Activated naive CD4-positive, alpha-beta T cell (primary cell): ENCODE measurements around the gene NBAS.

Experiments used
- DNase-seq, 4 experiments: peaks; one replicate each; lab custom pipeline; 2025; lab: John Stamatoyannopoulos, UW

Gene NBAS

GRCh38 chr2:15166878-15167277 lies 394.3 kb downstream of the NBAS start:
- DNase-seq: no peak

DNA sequence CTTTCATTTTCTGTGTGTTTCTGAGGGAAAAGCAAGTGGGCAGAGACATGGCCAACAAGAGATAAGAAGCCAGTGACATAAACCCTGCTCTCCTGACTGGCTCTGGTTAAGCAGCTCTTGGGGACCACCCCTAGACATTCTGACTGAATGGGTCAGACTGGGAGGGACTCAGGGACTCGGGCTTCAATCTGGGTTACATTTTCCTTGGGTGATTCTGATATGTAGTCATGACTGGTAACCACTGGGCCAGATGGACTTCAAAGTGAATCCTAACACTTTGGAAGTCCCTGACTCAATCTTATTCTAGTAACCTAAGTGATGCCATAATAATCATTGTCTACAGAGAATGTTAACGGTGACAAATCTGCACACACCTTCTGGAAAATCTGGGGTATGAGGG lies 397.8 kb downstream of the NBAS start:
- no peak for DNase-seq

DNA sequence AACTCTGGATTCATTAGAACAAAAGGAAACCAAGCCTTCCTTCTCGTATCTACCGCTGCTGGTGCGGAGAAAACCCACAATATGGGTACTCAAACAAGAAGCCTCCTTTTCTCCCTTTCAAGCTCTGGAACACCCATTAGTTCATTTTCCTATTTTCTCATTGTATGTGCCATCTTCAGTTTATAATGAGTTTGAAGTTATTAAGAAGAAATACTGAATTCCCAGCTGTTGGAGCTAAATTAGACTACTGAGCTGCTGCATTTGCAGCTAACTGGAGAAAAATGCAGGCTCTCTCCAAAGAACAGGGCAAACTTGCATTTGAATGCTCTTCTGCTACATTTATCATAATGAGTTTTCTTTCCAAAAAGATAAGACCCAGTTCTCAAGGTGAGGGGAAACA lies 398.5 kb downstream of the NBAS start:
- no peak for DNase-seq

DNA sequence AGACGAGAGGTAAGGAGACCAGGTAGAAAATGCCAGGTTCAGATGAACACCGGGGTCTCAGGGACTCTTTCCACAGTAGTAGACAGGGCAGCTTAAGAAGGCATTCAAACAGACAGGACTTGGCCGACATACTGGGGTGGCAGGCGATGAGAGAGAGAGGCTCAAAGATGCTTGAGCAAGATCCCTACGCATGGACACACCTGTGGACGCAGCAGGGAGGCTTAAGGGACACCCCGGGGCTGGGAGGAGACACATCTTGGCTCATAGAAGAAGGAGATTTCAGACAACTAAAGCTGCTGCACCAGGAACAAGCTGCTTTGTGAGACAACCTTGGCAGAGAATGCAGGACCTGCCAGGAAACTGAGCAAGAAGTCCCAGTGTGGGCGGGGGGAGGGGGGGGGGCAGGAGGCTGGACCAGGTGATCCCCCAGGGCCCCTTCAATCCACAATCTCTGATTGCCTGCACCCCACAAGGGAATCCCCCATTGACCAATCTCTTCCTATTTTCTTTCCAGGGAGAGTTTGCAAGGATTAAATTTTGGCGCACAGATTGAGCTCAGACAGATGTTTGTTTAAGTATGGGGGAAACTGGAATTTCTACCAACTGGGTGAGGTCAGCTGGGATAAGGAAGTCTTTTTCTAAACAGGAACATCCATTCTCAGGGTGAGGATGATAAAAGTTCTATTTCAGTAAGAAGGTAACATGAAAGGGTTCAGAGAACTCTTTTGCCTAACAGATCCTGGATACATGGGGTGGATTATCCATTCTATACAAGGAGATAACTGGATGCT lies 400.7 kb downstream of the NBAS start:
- no peak for DNase-seq

DNA sequence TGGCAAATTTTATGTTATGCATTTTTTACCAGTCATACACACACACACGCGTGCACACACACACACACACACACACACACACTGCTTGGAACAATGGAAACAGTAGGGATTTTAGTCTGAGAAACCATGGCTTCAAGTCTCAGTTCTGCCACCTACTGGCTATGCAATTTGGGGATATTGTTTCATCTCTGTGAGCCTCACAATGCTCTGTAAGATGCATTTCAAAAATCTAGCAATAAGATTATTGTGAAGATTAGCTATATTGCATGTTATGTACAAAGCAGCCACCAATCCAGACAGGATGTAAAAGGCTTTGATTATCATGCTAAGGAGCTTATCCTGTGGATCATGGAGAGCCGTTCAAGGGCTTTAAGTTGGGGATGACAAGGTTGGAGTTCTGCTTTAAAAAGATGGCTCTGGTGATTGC lies 401.4 kb downstream of the NBAS start:
- DNase-seq: no peak

DNA sequence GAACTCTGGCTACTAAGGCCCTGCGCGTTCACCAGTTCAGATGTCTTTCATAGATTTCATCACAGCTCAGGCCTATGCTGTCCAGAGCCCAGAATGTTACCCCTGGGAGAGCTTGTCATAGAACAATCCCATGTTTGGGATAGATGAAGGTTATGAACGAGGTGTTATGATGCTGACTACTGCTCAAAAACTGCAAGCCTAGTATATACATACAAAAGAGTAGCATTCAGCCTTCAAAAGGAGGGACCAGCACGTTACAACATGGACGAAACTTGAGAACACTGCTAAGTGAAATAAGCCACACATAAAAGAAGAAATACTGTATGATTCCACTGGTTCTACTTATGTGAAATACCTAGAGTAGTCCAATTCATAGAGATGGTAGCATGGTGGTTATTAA lies 401.9 kb downstream of the NBAS start:
- no peak for DNase-seq

DNA sequence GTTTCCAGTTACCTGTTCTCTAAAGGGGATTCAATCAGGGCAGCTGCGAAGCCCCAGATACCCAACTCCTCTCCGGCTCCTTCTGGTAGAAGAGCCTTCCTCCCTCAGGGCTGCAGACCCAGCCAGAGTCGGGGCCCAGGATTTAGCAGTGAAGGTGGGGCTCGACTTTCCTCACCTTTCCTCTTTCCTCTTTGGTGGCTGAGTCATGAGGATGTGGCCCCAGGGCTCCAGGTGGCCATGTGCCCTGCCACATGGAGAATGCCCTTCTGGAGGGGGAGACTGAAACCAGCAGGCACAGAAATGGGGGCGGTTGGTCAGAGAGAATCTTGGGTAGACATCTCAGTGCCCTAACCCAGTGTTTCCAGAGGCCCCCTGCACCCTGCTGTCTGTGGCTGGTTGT lies 402.6 kb downstream of the NBAS start:
- DNase-seq: no peak

- DNase-seq: no peak
Measured at GRCh38 chr2:15158100-15158499, 403.0 kb downstream of the NBAS start.

GRCh38 chr2:15155959-15156574 lies 405.1 kb downstream of the NBAS start:
- DNase-seq: no peak

DNA sequence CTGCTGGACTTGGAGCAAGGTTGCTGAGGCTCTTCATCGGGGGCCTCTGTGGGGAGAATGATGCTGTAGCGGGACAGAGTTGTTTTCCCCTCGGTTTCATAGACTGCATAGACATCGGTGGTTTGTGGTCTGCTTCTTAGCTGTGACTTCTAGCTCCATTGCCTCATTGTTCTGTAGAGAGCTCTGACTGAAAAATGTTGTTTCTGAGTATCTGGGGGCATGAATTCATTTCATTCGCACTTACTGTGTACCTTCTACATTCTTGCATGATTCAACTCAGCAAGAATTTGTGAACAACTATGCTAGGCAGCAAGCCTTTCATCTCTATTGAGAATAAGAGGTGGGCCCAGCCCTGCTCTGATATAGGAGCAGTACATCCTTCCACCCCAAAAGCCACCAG lies 406.8 kb downstream of the NBAS start:
- DNase-seq: no peak

- DNase-seq: no peak
Measured at GRCh38 chr2:15152382-15152781, 408.8 kb downstream of the NBAS start.

GRCh38 chr2:15149063-15149462 lies 412.1 kb downstream of the NBAS start:
- DNase-seq: no peak

DNA sequence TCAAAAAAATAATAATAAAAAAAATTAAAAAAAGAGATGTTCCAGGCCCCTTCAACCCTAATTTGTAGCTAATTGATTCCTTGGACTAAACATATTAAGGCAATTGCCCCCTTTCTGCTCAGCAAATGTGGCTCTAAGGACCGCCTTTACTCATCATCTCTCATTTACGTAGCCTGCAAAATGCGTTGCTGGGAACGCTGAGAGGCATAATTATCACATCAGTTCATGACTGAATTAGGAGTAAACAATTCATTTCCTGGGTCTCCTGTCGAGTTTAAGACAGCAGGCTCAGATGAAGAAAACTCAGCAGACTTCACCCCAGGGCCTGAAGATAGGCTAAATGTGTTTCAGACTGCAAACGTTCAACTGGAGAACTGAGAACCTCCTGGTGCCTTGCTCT lies 413.5 kb downstream of the NBAS start:
- DNase-seq: no peak

DNA sequence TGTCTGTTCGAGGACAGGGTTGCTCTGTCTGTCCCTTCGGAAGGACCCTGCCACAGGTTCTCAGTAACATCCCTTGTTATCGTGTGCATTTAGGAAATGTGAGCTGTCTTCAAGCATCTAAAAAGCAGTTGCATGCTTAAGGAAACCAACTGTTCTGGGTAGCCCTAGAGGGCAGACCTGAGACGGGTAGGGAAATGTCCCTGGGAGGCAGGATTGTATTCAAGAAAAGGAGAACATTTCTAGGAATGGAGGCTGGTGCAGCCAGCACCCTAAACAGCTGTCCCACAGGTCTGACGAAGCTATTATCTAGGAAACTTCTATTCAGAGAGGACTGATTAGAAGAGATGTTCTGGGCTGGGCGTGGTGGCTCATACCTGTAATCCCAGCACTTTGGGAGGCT lies 414.2 kb downstream of the NBAS start:
- no peak for DNase-seq

GRCh38 chr2:15145919-15146318 lies 415.2 kb downstream of the NBAS start:
- DNase-seq: no peak

- no peak for DNase-seq
Measured at GRCh38 chr2:15145046-15145817, 415.9 kb downstream of the NBAS start.

- DNase-seq: peak; percentile 4 to 53 (median 26)
Measured at GRCh38 chr2:15142069-15142689, 419.0 kb downstream of the NBAS start.

DNA sequence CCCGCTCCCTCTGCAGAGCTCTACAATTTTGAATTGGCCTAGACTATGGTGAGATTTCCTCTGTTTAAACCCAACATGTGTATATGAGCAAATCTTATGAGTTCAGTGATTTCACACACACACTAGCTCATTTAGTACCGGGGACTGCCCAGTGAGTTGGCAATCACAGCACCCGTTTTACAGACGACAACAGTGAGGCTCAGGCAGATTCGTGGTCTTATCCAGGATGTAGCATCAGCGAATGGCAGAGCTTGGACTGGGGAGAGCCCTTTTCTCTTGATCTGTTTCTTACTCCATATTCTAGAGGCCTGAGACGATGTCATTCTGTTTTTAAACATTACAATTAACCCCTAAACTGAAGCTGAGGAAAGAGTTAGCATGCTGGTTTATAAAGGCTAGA lies 419.9 kb downstream of the NBAS start:
- no peak for DNase-seq

DNA sequence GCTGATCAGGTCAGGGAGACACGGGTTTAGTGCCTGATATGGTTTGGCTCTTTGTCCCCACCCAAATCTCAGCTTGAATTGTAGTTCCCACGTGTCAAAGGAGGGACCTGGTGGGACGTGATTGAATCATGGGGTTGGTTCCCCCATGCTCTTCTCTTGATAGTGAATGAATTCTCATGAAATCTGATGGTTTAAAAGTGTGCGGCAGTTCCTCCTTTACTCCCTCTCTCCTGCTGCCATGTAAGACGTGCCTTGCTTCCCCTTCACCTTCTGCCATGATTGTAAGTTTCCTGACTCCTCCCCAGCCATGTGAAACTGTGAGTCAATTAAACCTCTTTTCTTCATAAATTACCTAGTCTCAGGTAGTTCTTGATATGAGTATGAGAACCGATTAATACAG lies 424.5 kb downstream of the NBAS start:
- DNase-seq: no peak

DNA sequence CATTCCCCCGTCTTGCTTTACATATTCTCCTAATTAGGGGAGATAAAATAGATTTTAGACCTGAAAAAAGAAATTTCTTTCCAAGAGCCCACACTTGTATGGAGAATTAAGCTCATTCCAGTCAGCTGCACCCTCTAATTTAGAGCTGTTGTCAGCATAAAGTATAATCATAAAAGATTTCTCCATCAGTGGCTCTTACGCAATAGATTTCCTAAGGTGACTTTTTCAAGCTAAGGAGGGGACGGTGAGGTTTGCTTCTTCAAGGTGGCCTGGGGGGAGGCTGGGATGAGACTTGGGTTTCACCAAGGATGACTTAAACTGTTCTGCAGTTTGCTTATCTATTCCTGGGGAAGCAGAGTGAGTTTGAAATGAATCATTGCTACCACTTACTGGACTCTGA lies 426.2 kb downstream of the NBAS start:
- DNase-seq: no peak

DNA sequence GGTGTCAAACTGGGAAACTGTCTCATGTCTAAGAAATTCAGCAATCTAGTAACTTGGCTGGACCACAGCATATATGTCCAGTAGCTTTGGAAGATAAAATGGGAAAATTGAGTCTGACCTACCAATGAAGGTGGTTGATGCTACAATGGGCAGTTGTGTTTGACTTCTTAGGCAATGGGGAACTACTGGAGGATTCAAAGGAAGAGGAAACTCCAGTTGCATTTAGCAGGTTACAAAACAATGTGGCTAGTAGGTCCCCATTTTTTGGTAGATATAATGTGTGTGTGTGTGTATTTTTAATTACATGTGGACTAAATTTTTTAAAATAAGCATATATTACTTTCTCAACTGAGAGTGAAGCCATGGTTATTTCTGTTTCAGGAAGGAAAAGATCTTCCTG lies 427.7 kb downstream of the NBAS start:
- DNase-seq: no peak

DNA sequence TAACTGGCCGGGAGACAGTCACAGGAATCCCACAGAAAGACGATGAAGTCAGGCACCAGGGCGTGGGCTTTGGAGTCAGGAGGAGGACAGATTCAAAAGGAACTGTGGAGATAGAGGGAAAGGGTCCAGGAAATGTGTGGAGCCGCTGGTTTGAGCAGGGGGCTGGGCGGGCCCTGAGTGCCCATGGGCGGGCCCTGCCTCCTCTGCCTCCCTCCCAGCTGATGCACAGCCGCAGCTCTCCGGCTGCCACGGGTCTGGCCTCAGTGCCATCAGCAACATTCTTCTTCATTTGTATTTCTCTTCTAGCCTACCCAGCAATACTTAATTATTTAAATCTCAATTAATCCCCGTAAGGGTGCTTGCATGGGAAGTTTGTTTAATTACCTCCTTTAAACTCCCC lies 432.3 kb downstream of the NBAS start:
- no peak for DNase-seq

- no peak for DNase-seq
Measured at GRCh38 chr2:15127876-15128275, 433.3 kb downstream of the NBAS start.
